ENCODE data around the gene PLPPR2. TPM values are rescaled to one million over a fixed set of nuclear protein-coding genes. Genes with fewer than 3 reads are reported as not detected.
"Not testable (repeated sequence)": the region's sequence is repeated elsewhere in the genome, so short reads cannot be mapped to it uniquely, and the experiment has no call there.

PLPPR2 gene
- total RNA-seq, 5 donors from 2014 or later (not counting 1 experiment from before 2014, with no cell fraction given), result 8.6 to 16.2 (median 10.7) TPM

- WGBS (ENCODE audit: insufficient coverage), result 52% methylated on average over 3 of the region's 7 CpGs
- no peaks in the 10 kb centered on the region for H3K27me3 Mint-ChIP-seq
- Histone ChIP-seq H3K27ac (ENCODE audit: low read length) (no peak overlapping the region), H3K4me1 (ENCODE audit: control insufficient read depth in 1 of 2, extremely low read depth in 1 of 2, insufficient read depth in 2 of 2, low read length in 2 of 2) (peaks cover 4 to 27% of the 10 kb centered on the region in 2 experiments), H3K4me3 (ENCODE audit: control insufficient read depth in 1 of 2, extremely low read depth in 1 of 2, low read length in 1 of 2) (no peak overlapping the region), H3K36me3 (ENCODE audit: control insufficient read depth in 2 of 2, extremely low read depth in 1 of 2, insufficient read depth in 1 of 2, low read length in 1 of 2) (peaks cover 0 to 4% of the 10 kb centered on the region in 2 donors), H3K27me3 (replicated peaks in 1 of 2; ENCODE audit: control insufficient read depth in 2 of 2, extremely low read depth in 1 of 2, insufficient read depth in 2 of 2, low read length in 1 of 2) (peaks cover 0 to 3% of the 10 kb centered on the region in 2 experiments), H3K9me3 (no peaks in the 10 kb centered on the region)
- DNase-seq, result no peak
- ChIA-PET CTCF (interaction anchor here in 1 of 2 donors (1.8 kb wide), 1 partner anchor 34 kb away, joined by 18 read pairs; no protein-coding TSS in a partner anchor), POLR2A (interaction anchor here in 1 of 2 donors (1.3 kb wide), 1 partner anchor 28 kb away, joined by 3 read pairs; the partner anchor contains the start of gene SWSAP1)
- peaks cover 9% of the 10 kb centered on the region for H3K36me3 Mint-ChIP-seq
- ATAC-seq (replicated peaks in 1 of 4), result no peak
- peak overlapping the region; percentile 93 to 97 (median 97) for H3K4me3 Mint-ChIP-seq
- peaks cover 3 to 5% (median 3%) of the 10 kb centered on the region in 3 donors for H3K9me3 Mint-ChIP-seq
- peaks cover 27 to 33% (median 28%) of the 10 kb centered on the region in 3 donors for H3K4me1 Mint-ChIP-seq
- H3K27ac Mint-ChIP-seq, result peak overlapping the region in 1 of 2 donors; percentile 36
Observed at GRCh38 chr19:11347546-11348039, 7.6 kb upstream of the PLPPR2 start.

- DNase-seq, result no peak
- ChIA-PET POLR2A (interaction anchor here in 1 of 2 donors (0.6 kb wide), 1 partner anchor 227 kb away, joined by 3 read pairs; no protein-coding TSS in a partner anchor), CTCF (interaction anchor here in 1 of 2 donors (0.6 kb wide), 1 partner anchor 77 kb away, joined by 3 read pairs; no protein-coding TSS in a partner anchor)
- Mint-ChIP-seq H3K9me3 (peaks cover 3 to 5% (median 3%) of the 10 kb centered on the region in 3 donors), H3K4me3 (no peak overlapping the region), H3K4me1 (peaks cover 27 to 33% (median 29%) of the 10 kb centered on the region in 3 donors), H3K27me3 (no peaks in the 10 kb centered on the region), H3K27ac (no peak overlapping the region), H3K36me3 (peaks cover 8% of the 10 kb centered on the region)
- Histone ChIP-seq H3K4me3 (ENCODE audit: control insufficient read depth in 1 of 2, extremely low read depth in 1 of 2, low read length in 1 of 2) (no peak overlapping the region), H3K27ac (ENCODE audit: low read length) (no peak overlapping the region), H3K36me3 (ENCODE audit: control insufficient read depth in 2 of 2, extremely low read depth in 1 of 2, insufficient read depth in 1 of 2, low read length in 1 of 2) (no peaks in the 10 kb centered on the region), H3K4me1 (ENCODE audit: control insufficient read depth in 1 of 2, extremely low read depth in 1 of 2, insufficient read depth in 2 of 2, low read length in 2 of 2) (peaks cover 4 to 27% of the 10 kb centered on the region in 2 experiments), H3K27me3 (replicated peaks in 1 of 2; ENCODE audit: control insufficient read depth in 2 of 2, extremely low read depth in 1 of 2, insufficient read depth in 2 of 2, low read length in 1 of 2) (peaks cover 0 to 3% of the 10 kb centered on the region in 2 experiments), H3K9me3 (no peaks in the 10 kb centered on the region)
- 92% methylated on average over 1 of the region's 4 CpGs for WGBS (ENCODE audit: insufficient coverage)
- no peak for ATAC-seq (replicated peaks in 1 of 4)
Observed at GRCh38 chr19:11349171-11349570, 6.1 kb upstream of the PLPPR2 start.

GRCh38 chr19:11354102-11354501 lies 1.1 kb upstream of the PLPPR2 start:
- Mint-ChIP-seq H3K4me3 (peak overlapping the region in 2 of 3 donors; percentile 43 to 84), H3K4me1 (peaks cover 9 to 21% (median 13%) of the 10 kb centered on the region in 3 donors)
- H3K4me3 ChIP-seq (ENCODE audit: control insufficient read depth in 1 of 2, extremely low read depth in 1 of 2, low read length in 1 of 2); ATAC-seq (replicated peaks in 1 of 4); H3K9me3 Mint-ChIP-seq; H3K36me3 Mint-ChIP-seq; H3K27ac Mint-ChIP-seq; H3K36me3 ChIP-seq (ENCODE audit: control insufficient read depth in 2 of 2, extremely low read depth in 1 of 2, insufficient read depth in 1 of 2, low read length in 1 of 2); CTCF ChIA-PET; POLR2A ChIA-PET; H3K27me3 Mint-ChIP-seq; DNase-seq; H3K9me3 ChIP-seq; H3K27ac ChIP-seq (ENCODE audit: low read length): not testable (repeated sequence)
- H3K27me3 ChIP-seq (replicated peaks in 1 of 2; ENCODE audit: control insufficient read depth in 2 of 2, extremely low read depth in 1 of 2, insufficient read depth in 2 of 2, low read length in 1 of 2), result peaks cover 0 to 13% of the 10 kb centered on the region in 2 experiments
- peaks cover 4 to 18% of the 10 kb centered on the region in 2 experiments for H3K4me1 ChIP-seq (ENCODE audit: control insufficient read depth in 1 of 2, extremely low read depth in 1 of 2, insufficient read depth in 2 of 2, low read length in 2 of 2)
- WGBS (ENCODE audit: insufficient coverage), result 100% methylated on average over 4 of the region's 4 CpGs

- no peak for ATAC-seq (replicated peaks in 1 of 4)
- Histone ChIP-seq H3K4me3 (ENCODE audit: control insufficient read depth in 1 of 2, extremely low read depth in 1 of 2, low read length in 1 of 2) (peak overlapping the region in 1 of 2 donors; percentile 35), H3K9me3 (no peaks in the 10 kb centered on the region), H3K27me3 (replicated peaks in 1 of 2; ENCODE audit: control insufficient read depth in 2 of 2, extremely low read depth in 1 of 2, insufficient read depth in 2 of 2, low read length in 1 of 2) (peaks cover 0 to 13% of the 10 kb centered on the region in 2 experiments), H3K36me3 (ENCODE audit: control insufficient read depth in 2 of 2, extremely low read depth in 1 of 2, insufficient read depth in 1 of 2, low read length in 1 of 2) (no peaks in the 10 kb centered on the region), H3K27ac (ENCODE audit: low read length) (no peak overlapping the region), H3K4me1 (ENCODE audit: control insufficient read depth in 1 of 2, extremely low read depth in 1 of 2, insufficient read depth in 2 of 2, low read length in 2 of 2) (peaks cover 4 to 18% of the 10 kb centered on the region in 2 experiments)
- Mint-ChIP-seq H3K27me3 (peaks cover 8 to 9% of the 10 kb centered on the region in 2 donors), H3K36me3 (no peaks in the 10 kb centered on the region), H3K4me1 (peaks cover 9 to 21% (median 13%) of the 10 kb centered on the region in 3 donors), H3K9me3 (no peaks in the 10 kb centered on the region), H3K4me3 (peak overlapping the region; percentile 65 to 84 (median 72)), H3K27ac (no peak overlapping the region)
- WGBS (ENCODE audit: insufficient coverage), result 93% methylated on average over 6 of the region's 6 CpGs
- POLR2A ChIA-PET, result no interaction called here
- no peak for DNase-seq
- CTCF ChIA-PET, result no interaction called here
Observed at GRCh38 chr19:11356074-11356397, 804 bp downstream of the PLPPR2 start.

- Mint-ChIP-seq H3K4me3 (peak overlapping the region in 1 of 3 donors; percentile 84), H3K4me1 (peaks cover 9 to 21% (median 13%) of the 10 kb centered on the region in 3 donors), H3K27me3 (peaks cover 8 to 9% of the 10 kb centered on the region in 2 donors), H3K27ac (no peak overlapping the region), H3K36me3 (no peaks in the 10 kb centered on the region), H3K9me3 (no peaks in the 10 kb centered on the region)
- Histone ChIP-seq H3K27me3 (replicated peaks in 1 of 2; ENCODE audit: control insufficient read depth in 2 of 2, extremely low read depth in 1 of 2, insufficient read depth in 2 of 2, low read length in 1 of 2) (peaks cover 0 to 13% of the 10 kb centered on the region in 2 experiments), H3K27ac (ENCODE audit: low read length) (no peak overlapping the region), H3K36me3 (ENCODE audit: control insufficient read depth in 2 of 2, extremely low read depth in 1 of 2, insufficient read depth in 1 of 2, low read length in 1 of 2) (no peaks in the 10 kb centered on the region), H3K4me3 (ENCODE audit: control insufficient read depth in 1 of 2, extremely low read depth in 1 of 2, low read length in 1 of 2) (no peak overlapping the region), H3K9me3 (no peaks in the 10 kb centered on the region), H3K4me1 (ENCODE audit: control insufficient read depth in 1 of 2, extremely low read depth in 1 of 2, insufficient read depth in 2 of 2, low read length in 2 of 2) (peaks cover 4 to 18% of the 10 kb centered on the region in 2 experiments)
- ChIA-PET POLR2A (no interaction called here), CTCF (no interaction called here)
- no peak for DNase-seq
- ATAC-seq (replicated peaks in 1 of 4), result no peak
- 92% methylated on average over 7 of the region's 11 CpGs for WGBS (ENCODE audit: insufficient coverage)
Observed at GRCh38 chr19:11356676-11357550, 1.7 kb downstream of the PLPPR2 start.

- peaks cover 9 to 18% (median 13%) of the 10 kb centered on the region in 3 donors for H3K4me1 Mint-ChIP-seq
- no peaks in the 10 kb centered on the region for H3K36me3 Mint-ChIP-seq
- WGBS (ENCODE audit: insufficient coverage), result 92% methylated on average over 11 of the region's 11 CpGs
- Histone ChIP-seq H3K36me3 (ENCODE audit: control insufficient read depth in 2 of 2, extremely low read depth in 1 of 2, insufficient read depth in 1 of 2, low read length in 1 of 2) (no peaks in the 10 kb centered on the region), H3K27ac (ENCODE audit: low read length) (no peak overlapping the region), H3K4me3 (ENCODE audit: control insufficient read depth in 1 of 2, extremely low read depth in 1 of 2, low read length in 1 of 2) (no peak overlapping the region), H3K27me3 (replicated peaks in 1 of 2; ENCODE audit: control insufficient read depth in 2 of 2, extremely low read depth in 1 of 2, insufficient read depth in 2 of 2, low read length in 1 of 2) (peaks cover 0 to 13% of the 10 kb centered on the region in 2 experiments), H3K4me1 (ENCODE audit: control insufficient read depth in 1 of 2, extremely low read depth in 1 of 2, insufficient read depth in 2 of 2, low read length in 2 of 2) (peaks cover 4 to 18% of the 10 kb centered on the region in 2 experiments), H3K9me3 (no peaks in the 10 kb centered on the region)
- ATAC-seq (replicated peaks in 1 of 4), result no peak
- peaks cover 8 to 9% of the 10 kb centered on the region in 2 donors for H3K27me3 Mint-ChIP-seq
- POLR2A ChIA-PET, result interaction anchor here in 1 of 2 donors (0.6 kb wide), 1 partner anchor 15 kb away, joined by 6 read pairs; no protein-coding TSS in a partner anchor
- H3K27ac Mint-ChIP-seq, result no peak overlapping the region
- no peak overlapping the region for H3K4me3 Mint-ChIP-seq
- CTCF ChIA-PET, result no interaction called here
- DNase-seq, result no peak
- no peaks in the 10 kb centered on the region for H3K9me3 Mint-ChIP-seq
Observed at GRCh38 chr19:11359421-11359820, 4.2 kb downstream of the PLPPR2 start.
